DMS 273 (cell line): ENCODE data around the gene USP48.

Experiments
- DNase-seq: peaks from one replicate; lab custom pipeline; 2025; ENCODE audit not compliant: unreplicated experiment; lab: John Stamatoyannopoulos, UW

Gene USP48

DNA sequence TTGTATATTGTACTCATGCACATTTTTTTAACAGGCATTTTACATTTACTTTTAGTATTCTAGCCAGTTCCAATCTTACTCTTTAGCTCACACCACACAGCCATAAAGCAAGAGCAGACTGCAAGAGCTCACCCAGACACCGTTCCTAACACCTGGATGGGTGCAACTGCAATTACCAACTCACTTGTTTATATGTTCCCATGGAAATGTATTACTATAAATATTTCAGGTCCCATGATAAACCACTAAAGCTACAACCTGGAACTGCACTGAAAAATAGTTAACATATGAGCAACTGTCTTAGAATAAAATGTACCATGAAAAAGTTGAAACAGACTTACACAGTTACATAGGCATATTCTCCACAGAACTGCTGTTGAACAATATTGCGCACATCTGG is 30.8 kb downstream of the USP48 start:
- no peak for DNase-seq

DNA sequence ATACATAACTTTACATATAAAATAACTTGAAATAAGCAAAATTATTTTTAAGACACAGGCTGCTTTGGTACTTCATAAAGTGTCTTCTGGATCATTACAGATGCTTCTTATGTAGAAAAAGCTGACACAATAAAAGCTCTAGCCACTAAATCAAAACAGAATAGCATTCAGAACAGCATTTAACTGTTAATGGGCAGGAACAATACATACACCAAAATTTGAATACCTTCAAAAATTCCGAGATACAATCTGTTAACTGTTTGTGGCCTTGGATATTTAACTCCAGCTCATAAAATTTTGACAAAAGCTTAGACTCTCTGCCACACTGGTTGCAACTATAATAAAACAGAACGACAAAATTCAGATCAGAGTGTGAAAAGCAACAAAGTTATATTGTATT is 31.7 kb downstream of the USP48 start:
- no peak for DNase-seq

DNA sequence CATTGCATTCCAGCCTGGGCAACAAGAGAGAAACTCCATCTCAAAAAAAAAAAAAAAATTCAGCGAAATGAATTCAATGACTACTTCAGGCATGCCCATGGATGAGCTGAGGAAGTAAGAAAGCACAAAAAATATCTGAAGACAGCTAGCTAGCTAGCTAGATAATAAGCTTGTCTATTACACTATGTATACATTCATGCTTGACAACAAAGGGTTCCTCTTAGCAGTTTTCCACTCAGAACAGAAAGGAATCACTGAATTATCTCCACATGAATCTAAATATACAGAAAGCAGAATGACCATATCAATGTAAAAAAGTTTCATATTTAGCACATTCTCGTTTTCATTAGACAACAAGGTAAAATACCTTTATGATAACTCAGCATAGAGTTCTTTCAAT is 32.1 kb downstream of the USP48 start:
- DNase-seq, result no peak

DNA sequence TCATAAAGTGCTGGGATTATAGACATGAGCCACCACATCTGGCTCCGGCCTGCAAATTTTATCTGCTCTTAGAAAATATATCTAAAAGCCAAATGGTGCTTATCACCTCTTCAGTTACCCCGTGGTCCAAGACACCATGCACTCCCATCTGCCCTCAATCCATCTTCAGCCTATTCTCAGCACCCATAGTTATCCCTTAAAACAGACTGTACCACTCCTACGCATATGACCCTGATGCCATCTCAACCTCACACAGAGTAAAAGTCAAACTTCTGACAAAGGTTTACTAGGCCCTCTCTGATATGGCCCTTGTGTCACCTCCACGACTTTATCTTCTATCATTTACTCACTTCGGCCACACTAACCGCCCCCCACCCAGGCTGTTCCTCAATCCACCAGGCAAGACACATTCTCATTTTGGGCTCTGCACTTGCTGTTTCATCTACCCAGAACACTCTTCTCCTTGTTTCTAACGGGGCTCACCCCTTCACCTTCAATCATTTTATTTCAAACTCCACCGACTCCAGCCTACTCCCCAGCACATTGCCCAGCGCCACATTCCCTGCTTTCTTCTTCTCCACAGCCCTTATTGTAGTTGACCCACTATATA is 33.0 kb downstream of the USP48 start:
- DNase-seq, result no peak

DNA sequence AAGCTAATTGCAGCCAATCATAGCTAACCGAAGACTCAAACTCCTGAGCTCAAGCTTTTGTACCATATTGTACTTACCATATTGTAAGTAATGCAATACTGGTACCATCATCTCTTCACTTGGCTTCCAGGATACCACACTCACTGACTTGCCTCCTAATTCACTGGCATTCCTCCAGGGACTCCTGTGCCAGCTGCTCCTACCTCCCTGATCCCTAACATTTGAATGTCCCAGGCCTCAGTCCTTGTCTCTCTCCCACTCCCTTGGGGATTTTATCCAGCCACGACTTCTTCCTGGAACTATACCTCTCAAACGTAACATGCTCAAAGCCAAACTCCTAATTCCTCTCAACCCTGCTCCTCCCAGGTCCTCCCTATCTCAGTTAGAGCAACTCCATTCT is 33.8 kb downstream of the USP48 start:
- peak; percentile 91 for DNase-seq

DNA sequence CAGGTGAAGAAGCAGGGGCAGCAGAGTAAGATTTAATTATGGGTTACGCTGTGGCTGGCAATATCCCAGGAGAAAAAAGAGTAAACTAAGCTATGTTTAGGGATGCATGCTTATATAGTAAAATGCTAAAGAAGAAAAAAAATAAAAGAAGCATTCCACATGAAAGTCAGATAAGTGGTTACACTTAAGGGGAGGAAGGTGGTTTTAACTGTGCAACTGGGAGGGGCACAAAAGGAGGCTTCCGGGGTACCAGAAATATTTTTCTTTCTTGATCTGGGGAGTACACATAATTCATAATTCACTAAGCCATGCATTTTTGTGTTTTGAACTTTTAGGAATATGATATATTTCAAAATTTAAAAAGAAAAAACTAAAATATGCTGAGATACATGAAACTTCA is 39.5 kb downstream of the USP48 start:
- DNase-seq, result no peak

DNA sequence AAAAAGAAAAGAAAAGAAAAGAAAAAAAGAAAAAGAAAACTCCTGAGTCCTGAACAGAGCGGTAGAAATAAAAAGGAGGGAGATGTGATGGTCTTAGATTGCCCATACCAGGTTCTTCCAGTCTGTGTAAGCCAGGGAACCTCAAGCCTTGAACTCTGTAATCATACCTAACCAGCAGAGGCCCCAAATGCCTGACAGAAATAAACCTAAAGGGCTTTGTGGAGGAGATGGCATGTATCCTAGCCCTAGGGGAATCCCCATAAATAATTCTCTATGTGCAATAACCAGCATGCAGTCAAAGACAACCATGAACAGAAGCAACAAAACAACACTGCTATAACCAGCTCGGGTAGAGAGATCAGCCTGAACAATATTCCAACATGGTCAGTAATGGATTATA is 40.4 kb downstream of the USP48 start:
- no peak for DNase-seq

DNA sequence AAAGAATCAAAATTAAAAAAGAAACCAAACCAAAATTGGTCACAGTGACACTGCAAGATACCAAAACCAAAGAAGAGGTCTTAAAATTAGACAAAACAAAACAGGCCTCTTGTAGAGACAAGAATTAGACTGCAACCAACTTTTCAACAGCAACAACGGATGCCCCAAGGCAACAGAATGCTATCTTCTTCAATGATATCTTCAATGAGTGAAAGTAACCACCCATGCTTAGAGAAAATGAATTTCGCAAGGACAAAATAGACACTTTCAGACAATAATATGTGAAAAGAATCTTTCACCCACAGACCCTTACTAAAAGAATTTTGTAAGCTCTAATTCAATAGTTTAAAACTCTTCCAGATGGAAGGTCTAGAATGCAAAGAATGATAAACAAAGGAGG is 41.7 kb downstream of the USP48 start:
- DNase-seq, result no peak

DNA sequence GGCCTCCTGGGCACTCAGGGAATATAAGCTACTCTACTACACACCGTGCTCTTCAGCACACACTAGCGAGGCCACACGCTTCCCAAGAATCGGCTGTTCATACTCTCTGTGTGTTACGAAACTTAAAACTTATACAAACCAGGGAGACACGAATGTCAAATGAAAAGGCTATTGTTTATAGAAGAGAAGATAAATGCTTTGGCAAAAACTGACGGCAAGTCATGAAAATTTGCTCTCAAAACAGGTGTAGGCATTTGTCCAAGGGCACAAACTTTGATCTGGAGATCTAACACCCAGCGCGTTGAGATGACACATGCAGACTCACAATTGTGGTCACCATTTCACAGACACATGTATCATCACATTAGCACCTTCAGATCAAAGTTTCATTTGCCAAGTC is 46.1 kb downstream of the USP48 start:
- DNase-seq, result no peak

DNA sequence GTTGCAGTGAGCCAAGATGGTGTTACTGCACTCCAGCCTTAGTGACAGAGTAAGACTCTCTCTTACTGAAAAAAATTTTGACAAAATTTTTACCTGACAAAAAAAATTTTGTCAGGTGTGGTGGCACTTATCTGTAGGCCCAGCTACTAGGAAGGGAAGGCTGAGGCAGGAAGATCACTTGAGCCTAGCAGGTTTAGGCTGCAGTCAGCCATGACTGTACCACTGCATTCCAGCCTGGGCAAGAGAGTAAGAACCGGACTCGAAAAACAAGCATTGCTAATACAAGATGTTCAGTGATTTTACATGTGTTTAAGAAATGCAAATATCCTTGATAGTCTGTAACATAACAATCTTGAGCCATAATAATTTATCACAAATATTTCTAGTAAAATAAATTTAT is 46.9 kb downstream of the USP48 start:
- no peak for DNase-seq

DNA sequence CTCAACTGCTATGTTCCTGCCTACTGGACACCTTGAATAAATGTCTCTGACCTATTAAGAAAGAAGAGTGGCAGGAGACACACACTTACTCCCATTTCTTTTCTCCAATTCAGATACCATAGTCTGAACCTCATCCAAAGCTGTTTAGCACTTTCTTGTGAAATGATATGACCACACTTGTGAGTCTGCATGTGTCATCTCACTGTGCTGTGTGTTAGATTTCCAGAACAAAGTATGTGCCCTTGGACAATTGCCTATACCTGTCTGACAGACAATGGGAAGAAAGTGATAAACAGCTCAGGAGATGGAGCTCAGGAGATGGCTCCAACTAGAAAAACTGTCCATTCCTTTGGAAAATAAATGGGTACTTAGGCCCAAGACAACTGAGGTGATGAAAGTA is 48.4 kb downstream of the USP48 start:
- DNase-seq, result no peak

DNA sequence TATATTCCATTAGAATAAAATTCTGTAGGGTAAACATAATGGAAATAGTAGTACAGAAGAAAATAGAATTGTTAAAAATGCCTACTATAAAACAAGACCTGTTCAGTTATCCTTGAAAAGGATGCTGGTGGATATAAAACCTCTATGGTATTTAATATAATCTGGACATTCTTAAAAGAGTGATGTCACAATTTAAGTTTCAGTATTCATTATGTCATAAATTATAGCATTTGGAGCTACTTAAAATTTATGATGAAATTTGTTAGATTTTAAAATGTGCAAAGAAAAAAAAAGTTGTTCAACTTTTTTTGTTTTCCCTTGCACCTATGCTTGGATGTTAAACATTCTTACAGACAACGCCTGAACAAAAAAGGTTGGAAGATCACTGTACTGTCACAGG is 50.3 kb downstream of the USP48 start:
- DNase-seq, result no peak

DNA sequence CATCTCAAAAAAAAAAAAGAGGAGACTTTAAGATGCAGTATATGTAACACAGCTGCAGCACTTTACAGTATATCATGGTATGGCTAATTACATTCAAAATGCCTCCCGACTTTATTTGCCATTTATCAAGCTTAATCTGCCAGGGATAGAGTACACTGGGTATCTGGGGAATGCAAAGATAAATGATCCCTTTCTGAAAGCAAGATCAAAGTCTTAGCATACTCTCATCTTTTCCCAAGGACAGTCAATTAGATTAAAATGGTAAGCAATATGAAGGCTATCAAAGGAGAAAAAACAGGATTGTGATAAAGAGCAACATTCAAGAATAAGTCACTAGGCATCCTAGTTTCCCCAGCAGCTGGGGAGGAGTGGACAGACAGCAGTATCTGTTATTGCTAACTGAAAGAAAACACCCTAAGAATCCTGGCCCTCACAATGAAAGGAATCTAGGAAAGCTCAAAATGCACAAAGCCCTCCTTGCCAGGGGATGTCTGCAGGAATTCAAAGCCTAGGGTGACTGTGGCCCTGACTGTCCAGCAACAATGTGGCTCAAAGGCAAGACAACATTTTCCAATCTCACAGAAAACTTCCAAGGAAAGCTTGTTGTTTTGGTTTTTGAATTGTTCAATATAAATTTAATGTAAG is 57.1 kb downstream of the USP48 start:
- no peak for DNase-seq

DNA sequence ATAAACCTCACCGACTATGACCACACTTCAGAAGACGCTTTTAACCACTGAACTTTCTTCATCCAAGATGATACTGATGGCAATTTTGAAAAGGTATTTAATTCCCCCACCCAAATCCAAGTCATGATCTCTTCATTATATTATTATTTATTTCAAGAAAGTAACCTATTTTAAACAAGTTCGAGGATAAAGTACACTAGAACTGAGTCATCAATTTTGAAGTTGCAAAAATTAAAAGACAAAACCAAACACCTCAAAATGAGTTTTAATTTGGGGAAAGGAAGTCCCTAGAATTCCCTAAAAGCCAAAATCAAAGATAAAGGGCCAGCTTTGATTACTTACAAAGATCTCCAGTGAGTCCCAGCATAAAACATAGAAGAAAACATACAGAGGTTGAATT is 58.4 kb downstream of the USP48 start:
- DNase-seq, result no peak

DNA sequence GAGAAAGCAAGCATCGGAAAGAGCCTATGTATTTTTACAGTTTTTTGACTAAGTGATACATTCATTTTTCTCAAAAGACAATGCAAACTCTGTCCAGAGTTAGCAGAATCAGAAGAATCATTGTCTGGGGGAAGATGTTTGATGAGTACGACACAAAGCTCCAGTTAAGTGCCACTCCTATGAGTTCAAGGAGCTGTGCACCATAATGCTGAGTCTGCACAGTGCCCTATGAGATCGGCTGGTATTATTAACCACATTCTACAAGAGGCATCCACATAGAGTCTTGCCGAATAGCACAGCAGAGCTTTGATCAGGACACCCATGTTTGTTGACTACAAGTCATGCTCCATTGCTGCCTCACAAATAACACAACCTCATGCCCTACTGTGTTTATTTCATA is 58.9 kb downstream of the USP48 start:
- DNase-seq, result no peak

DNA sequence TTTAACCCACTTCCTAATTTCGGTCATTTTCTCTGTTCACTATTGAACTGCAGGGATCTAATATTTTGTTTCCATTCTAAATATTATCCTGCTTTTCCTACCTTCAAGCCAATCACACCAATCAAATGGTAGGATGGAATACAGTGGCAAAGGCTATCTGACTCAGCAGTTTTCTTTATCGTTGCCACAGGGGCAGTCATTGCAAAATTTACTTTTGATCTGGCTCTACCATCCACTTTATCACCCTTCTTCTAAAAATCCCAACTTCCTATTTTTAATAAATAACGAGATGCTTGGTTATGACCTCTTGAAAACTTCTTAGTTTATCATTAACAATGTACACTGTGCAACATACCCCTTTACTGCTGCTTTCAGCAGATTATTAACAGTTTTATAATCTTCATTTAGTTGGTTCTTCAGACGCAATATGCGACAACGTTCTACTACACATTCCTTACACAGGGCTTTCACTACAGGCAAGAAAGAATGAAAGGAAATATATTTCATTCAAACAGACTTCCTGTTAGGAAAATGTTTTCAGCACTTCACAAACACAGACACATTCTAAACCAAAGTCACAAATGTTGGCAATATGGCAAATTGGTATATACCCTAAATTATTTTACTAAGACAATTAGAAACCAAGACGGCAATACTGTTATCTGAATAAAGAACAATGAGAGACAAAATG is 61.5 kb downstream of the USP48 start:
- DNase-seq, result no peak

DNA sequence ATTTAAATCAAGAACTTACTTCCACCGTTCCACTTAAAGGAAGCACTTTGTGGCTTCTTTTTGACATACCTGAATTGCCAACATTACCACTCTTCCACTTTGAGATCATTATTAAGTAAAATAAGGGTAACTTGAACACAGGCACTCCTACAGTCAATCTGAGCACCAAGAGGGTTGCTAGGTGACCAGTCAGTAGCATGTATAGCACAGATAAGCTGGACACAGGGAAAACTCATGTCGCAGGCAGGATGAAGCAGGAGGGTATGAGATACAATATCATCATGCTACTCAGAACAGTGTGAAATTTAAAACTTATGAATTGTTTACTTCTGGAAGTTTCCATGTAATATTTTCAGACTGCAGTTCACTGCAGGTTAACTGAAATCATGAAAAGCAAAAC is 66.8 kb downstream of the USP48 start:
- DNase-seq, result no peak

DNA sequence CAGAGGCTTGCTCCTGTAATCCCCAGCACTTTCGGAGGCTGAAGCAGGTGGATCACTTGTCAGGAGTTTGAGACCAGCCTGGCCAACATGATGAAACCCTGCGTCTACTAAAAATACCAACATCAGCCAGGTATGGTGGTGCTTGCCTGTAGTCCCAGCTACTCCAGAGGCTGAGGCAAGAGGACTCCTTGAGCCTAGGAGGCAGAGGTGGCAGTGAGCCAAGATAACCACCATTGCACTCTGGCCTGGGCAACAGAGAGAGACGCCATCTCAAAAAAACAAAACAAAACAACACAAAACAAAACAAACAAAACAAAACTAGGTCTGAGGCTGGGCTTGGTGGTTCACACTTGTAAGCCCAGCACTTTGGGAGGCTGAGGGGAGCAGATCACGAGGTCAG is 75.1 kb downstream of the USP48 start:
- no peak for DNase-seq

DNA sequence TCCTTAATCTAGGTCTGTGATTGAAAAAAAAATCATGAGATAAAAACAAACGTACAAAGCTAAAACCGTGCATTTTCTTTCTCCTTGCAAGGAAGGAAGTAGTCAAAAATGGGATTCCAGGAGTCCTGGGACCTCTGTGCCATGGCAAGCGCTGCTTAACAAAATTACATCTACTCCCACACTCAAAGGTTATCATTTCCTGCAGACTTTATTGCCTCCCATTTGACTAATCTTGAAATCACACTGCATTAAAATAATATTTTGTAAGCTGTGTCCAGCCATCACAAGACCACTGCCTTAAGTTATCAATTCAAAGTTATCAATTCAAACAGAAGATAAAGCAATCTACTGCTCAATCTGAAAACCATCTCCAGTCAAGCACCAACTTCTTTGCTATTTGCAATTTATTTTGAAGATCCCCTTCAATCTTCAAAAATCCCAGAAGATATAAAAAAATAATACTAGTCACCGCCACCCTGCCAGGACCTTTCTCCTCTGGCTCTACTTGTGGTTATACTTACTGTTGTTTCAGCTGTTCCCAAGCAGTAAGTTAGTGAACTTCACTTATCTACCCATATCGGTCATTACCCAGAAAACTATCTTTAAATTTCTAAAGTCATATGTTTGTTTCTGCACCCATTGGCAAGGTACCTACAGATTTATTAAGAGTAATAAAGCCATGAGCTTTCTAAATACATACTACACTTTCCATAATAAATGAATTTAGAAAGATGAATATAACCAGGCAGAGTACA is 75.7 kb downstream of the USP48 start:
- no peak for DNase-seq

DNA sequence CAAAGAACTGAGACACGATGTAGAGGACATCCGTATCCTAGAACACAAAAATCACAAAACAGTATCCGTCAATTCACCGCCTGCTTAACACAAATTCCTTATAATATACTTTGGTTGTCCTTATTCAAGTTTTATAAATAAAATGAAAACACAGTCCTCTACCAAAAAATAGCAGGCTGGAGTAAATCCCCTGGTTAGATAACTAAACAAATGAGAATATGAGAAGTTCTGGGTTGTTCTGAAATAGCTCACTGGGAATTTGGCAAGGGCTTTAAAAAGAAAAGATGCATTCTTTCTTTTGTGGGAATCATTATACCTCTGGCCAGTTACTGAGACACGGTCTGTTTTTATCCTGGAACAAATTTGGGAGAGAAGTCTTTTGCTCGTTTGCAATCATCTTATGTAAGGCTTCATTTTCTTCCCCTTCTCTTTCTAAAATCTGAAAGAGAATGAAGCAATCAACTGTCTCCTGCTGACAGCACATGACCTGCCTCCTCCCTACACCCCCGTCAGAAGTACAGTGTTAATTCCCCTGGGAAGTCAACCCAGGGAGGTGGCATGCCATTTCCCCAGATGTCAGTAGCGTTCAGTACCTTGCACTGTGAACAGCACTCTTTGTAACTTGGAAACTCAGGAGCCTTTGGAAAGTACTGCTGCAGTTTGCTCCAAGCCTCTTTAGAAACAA is 76.7 kb downstream of the USP48 start:
- peak; percentile 8 for DNase-seq

DNA sequence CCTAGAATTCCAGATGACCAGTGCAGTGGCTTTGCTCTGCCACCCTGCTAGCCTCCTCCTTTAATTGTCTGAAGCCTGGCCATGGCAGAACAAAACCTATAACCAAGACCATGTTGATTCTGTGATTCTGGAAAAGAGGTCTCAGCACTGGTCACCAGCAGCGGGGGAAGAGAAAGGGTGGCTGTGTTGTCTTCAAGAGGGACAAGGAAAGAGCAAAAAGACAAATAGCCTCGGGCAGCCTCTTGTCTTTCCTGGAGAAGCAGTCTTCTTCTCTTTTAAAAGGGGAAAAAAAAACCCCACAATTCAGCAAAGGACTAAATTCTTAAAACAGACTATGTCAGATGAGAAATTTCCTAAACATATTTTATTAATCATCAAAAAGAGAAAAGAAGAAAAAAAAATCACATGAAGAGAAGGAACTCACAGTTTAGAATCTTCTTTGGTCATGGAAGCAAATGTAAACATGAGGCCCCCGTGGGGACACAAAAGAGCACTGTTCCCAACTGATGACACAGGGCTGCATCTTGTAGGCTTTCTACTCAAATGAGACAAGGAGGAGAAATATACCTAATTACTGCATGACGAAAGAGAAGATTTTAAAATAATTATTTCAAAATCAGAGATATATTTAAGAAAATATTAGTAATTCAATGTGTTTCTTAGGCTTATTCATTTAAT is 77.5 kb downstream of the USP48 start:
- no peak for DNase-seq
